NCI-H524 (cell line): ENCODE measurements around the gene SMIM27.

Experiments
- DNase-seq, 2 experiments: peaks; one replicate each; lab custom pipeline; 2025; lab: John Stamatoyannopoulos, UW

Gene SMIM27

DNA sequence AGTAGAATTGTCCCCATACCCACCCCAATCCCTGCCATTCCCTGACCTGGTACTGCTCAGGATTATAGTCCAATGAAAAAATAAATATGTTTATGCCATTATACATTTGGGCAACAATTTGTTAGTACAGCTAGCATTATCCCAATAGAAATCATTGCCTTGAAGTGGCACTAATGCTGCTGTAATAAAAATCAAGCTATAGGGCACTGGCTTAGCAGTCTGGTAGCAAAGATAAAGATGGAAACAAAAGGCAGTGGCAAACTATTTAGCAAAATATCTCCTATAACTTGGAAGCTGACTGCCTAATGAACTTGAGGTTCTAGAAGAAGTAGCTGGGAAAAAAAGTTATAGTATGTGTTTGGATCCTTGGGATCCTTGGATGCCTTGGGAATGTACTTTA lies 2.5 kb downstream of the SMIM27 start:
- DNase-seq: no peak

DNA sequence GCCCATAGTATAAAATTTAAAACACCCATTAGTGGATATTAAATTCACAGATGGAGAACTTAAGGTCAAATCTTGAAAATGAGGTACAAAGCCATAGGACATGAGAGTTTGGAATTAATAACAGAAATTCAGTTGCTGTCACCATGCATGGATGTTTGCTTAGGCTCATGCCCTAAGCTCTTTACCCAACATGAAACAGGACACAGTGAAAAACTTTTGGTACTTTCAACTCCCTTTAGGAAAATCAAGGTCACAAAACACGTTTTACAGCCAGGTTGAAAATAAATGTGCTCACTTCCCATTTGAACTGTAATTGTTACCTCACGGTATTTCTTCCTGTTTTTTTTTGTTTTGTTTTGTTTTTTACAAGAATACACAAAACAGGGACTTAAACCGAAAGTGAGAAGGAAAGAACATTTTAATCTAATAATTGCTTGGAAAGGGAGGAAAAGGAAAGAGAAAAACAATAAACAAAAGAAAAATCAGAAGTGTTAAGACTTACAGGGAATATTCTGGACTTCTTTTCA lies 6.3 kb downstream of the SMIM27 start:
- DNase-seq: no peak

DNA sequence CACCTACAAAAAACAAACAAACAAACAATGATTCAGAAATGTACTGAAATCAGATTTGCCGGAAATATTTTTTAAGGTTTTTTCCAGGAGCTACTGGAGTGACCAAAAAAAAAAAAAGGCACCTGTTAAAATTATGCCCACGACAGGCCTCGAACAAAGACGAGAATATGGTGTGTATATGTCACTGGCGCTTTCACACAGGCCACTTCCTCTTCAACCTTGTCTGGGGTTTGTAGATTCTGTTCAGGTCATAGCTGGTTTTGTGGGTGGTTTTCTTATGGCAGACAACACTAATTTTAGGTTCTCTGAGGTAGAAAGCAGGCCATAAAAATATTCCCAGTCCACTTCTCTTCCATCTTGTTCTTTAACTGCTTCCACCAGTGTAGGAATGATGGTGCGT lies 13.8 kb downstream of the SMIM27 start:
- no peak for DNase-seq

DNA sequence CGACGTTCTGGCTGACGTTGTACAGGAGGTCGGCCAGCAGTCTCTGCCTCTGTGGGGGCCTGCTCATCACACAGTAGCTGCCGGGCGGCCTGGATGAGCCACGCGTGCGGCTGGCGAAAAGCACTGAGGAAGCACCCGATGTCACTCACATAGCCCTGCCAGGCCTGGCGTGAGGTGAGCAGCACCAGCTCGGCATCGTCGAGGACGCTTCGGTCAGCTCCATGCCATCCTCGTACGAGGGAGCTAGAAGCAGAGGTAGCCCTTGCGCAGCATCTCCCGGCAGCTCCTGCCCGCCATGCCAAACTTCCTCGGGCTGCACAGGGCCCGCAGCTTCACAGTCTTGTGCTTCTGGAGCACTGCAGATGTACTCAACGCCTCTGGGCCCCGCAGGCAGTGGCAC lies 14.6 kb downstream of the SMIM27 start:
- no peak for DNase-seq

DNA sequence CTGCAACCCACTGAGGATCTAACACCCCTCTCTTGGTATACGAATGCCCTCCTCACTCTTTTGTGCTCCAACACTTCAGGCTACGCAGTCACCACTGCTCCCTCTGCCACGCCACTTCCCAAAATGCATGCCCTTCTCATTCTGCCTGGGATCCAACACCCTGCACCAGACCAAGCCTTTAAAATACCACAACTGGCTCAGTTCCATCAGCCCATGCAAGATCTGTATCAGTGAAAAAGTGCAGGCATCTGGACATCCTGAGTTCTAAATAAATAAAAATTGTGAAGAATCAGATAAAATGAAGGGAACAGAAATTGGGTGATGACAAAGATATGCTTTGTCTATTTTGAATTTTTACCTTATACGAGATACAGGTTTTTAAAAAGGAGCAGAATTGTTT lies 18.1 kb downstream of the SMIM27 start:
- no peak for DNase-seq

DNA sequence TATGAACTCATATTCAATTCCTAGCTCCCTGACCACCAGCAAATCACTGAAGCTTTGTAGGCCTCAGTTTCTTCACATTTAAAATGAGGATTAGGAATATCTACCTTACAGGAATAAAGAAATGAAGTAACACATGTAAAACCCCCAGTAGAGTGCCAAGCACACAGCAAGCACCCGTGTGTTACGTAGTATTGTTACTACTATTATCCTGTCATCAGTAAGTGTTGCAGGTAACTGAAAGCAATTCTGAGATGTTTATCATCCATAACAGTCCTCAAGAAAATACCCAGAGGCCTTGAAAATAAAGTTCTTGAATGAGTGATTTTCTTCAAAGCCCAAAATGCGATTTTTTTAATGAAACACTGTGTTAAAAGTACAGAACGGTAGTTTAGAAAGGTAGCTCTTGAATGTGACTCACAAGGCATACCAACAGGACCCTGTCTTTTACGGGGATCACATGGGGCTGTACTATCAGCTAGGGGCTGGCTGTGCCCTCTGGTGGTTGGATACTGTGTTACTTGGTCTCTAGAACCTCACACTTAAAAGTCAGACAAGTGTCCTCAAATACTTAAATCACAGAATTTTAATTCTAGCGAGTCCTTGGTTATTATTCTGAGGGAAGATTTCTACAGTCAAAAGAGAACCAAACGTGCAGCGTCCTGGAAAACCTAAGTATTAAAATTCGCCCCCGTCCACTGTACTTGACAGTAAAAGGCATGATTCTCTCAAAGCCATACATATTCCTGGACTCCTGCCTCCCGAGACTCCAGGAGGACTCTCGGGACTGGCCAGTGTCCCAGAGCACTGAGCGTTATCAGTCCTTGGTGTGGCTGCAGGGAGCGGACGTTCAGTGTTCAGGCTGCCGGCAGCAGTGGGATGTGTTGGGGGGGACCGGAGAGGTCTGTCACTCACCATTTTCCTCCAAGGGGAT lies 20.1 kb downstream of the SMIM27 start:
- peak; percentile 42 to 67 for DNase-seq

DNA sequence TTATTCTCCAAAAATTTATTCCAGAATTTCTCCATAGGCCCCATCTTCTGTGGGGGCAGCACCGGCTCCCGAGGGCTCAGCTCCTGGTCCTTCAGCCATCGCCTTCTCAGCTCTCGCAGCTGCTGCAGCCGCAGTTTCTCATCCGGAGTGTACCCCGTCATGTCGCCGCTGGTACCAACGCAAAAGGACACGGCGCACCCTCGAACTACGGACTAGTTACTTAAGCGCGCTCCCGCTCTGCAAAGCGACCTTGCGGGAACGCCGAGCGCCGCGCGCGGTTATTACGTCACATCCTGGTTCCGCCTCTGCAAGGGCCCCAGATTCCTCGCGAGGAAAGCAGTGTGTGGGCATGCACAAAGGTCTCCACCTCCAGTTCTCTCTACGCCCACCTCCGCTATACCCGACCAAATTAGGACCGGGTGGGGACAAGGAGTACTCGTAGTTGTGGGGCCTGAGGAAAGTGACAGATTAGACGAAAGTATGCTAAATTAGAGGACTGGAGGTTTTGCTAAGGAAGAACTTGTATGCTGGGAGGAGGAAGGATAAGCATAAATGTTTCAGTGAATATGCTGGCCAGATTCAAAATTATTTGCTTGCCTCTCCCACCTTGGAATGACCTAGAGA lies 20.9 kb downstream of the SMIM27 start, which contains the start of gene NDUFB6:
Gene NDUFB6, minus strand, starts transcription at position 260 of the 624 bp plus-strand sequence. Its CDS starts 99 bp downstream, at position 161.
- peak; percentile 77 to 94 for DNase-seq

DNA sequence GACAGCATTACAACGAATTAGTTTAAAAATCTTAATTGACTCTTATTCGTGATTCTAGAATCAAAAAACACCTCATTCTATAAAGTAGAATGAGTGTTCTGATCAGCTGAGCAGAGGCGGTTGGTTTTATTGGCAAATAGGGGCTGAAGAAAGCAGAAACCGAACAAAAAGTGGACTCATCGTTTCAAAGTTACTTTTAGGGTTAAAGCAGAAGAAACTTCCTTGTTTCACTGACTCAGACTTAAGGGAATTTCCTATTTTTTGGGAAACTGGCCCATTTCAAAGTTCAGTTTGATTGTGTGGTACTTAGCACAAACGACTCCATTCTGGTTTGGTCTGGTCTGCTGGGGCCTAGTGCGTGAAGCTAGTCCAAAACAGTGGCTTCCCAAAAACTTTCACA lies 21.7 kb downstream of the SMIM27 start:
- no peak for DNase-seq

DNA sequence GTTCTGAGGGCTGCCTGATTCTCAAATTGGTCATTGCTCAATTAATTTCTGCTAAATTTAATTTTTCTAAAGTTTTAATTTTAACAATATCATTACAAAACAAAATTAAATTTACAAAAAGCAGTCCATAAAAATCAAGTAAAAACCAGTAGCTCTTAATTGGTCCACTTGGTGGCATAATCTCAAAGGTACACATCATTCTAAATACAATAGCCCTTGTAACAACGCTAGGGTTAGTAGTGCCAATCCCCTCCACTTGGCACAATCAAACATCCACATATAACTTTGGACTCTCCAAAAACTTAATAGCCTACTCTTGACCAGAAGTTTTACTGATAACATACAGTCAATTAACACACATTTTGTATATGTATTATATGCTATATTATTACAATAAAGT lies 22.7 kb downstream of the SMIM27 start:
- DNase-seq: no peak

DNA sequence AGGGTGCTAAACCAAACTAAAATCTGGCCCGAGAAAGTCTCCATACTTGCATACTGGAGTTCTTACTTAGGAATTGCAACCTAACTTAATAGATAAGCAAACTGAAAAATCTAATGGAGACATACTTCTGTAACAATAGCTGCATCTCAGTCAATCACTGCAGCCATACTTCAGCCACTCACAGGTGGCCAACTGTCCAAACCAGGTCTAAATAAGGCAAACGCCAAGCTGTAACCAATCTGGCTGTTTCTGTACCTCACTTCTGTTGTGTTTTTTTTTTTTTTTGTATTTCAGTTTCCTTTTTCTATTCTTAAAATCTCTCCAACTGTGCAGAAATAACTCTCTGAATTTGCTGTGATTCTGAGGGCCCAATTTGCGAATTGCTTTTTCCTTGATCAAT lies 25.2 kb downstream of the SMIM27 start:
- no peak for DNase-seq

DNA sequence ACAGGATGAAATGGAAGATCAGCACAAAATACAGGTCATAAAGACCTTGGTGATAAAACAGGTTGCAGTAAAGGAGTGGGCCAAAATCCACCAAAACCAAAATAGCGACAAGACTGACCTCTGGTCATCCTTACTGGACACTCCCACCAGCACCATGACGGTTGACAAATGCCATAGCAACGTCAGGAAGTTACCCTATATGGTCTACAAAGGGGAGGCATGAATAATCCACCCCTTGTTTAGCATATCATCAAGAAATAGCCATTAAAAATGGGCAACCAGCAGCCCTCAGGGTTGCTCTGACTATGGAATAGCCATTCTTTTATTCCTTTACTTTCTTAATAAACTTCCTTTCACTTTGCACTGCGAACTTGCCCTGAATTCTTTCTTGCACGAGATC lies 26.8 kb downstream of the SMIM27 start:
- DNase-seq: no peak

DNA sequence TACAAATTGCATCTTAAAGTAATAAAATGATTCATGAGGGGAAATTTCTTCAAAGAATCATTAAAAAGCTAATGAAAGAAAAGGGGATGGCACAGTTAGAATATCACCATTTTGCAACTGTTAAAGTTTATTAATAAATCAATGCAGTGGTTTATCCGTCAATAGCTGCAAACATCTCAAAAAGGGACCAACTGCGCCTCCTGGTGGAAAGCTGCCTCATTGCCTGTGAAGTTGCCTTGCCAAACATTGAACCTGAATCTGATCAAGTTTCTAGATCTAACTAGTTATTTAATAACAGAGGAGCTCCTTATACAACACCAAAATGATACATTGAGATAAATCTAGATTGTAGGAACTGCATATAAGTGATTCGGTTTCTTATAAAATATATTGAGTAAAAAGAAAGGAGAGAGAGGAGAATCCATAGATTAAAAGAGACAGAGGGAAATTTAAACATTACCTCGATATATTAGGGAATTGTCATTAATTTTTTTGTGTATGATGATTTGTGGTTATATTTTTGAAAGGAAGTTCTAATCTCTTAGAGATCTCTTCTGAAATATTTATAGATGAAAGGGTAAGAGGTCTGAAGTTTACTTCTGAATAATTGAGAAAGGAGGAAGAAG lies 27.7 kb downstream of the SMIM27 start:
- DNase-seq: peak in 1 of 2 experiments; percentile 59

DNA sequence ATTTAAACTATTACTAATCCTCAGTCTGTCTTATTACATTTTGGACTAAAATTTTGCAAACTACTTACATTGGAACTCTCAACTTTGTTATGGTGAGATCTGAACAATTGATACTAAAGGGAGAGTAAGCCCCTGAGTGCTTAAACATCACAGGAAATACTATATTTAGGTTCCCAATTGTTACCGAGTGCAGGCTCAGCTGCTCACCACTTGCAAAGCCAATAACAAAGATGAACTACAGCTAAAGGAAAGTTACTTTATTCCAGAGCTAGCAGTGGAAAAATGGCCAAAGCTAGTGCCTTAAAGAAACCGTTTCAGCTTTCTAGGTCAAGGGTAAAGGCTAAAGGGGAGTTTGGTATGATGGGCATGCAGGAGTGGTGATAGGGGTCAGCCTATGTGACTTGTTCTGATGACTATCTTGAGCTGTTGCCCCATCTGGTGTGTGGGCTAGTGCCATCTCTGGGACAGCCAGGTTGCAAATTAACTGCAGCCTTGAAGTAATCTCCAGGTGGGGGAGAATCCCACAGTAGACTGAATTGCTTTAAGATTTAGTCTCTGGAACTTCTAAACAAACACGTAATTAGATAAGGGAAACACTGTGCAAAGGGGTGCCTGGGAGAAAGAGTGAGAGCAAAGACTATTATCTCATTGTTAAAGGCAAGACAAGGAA lies 28.6 kb downstream of the SMIM27 start:
- peak in 1 of 2 experiments; percentile 8 for DNase-seq

DNA sequence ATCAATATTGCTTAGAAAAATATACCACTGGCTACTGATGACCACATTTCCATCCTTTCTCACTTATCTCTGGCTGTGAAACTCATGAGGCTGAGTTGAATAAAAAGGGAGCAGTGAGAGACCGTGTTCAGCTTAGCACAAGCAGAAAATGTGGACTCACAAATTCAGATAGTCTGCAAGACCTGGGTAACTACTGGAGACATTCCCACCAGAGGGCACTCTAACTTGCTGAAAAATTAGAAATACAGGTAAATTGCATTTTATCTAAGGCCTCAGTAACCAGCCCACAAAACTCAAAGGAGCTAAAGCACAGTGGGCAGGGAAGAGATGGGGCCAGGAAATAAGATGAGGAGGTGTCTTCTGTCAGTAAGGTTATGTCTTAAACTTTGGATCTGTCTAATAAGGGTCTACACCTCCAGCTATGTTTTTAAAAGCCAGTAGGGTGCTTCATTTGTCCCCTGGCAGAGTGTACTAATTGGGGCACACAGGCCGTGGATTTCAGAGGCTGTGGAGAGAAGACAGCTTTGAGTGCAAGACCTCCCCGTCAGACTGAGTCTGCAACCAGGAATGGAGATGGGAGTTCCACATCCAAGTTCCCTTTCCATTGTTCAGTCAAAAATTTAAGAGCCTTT lies 29.5 kb downstream of the SMIM27 start:
- DNase-seq: peak; percentile 48 to 67

DNA sequence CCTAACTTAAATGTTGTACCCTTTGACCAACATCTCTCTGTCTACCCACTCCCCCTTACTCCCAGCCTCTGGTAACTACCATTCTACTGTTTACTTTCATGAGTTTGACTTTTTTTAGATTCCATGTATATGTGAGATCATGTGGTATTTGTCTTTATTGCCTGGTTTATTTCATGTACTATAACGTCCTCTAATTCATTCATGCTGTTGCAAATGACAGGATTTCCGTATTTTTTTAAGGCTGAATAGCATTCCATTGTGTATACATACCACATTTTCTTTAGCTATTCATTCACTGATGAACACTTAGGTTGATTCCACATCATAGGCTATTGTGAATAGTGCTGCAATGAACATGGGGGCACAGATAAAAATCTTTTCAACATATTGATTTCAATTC lies 32.7 kb downstream of the SMIM27 start:
- DNase-seq: no peak

DNA sequence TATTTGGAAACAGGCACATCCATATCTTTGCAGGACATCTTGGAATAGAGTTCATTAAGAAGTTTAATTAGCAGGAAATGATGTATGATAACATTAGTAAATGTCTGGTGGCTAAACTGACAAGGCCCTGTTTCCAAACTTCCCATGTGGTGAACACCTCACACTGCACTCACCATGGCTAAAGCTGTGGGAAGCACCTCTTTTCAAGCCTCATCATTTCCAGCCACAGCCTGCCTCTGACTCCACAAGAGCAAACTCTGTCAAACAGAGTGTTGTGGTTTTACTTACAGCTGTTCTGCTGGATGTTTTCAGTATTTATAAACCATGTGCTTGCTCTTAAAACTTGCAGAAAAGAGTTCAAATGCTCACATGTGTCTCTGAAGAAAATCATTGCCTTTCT lies 35.8 kb downstream of the SMIM27 start:
- no peak for DNase-seq

DNA sequence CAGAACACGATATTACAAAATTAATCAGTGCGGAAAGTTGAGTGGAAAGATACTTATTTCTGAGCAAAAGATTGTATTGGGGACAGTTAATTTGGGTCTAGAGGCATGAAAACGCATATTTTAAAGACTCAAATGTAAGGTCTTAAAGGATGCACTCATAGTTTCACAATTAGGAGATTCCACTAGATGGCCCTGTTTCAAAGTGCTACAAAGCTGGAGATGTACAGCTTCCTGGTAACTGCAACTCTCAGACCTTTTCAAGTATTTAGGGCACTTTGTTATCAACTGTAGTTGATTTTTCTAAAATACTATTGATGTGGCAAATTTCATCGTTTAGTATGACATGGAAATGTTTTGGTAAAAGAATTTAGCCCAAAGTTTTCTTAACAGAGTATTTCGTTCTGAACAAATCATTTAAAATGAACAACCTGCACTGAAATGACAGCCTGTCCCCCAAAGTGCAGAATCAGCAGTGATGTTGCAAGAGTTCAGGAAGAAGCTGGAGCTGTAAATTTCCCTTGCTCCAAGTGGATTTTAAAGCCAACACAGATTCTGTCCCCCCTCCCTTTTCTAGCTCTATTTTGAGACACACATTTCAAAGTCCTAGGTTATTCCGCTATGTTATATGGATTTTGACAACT lies 37.1 kb downstream of the SMIM27 start:
- DNase-seq: peak in 1 of 2 experiments; percentile 52

DNA sequence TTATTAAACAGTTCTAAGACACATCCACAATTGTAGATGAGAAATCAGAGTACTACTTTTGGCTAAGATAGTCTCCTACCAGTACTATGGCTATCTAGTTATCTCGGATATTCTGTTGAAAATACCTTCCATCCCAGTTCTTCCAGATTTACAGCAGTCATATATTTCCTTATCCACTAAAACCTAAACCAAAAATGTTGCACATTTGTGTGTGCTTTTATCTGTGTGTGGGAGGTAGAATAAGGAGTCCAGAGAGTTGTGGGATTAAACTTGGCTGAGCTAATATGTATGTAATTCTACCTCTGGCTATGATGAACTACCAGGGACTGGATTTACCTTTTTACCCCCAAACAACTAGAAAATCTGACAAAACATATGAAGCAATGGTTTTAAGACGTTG lies 38.3 kb downstream of the SMIM27 start:
- DNase-seq: no peak

DNA sequence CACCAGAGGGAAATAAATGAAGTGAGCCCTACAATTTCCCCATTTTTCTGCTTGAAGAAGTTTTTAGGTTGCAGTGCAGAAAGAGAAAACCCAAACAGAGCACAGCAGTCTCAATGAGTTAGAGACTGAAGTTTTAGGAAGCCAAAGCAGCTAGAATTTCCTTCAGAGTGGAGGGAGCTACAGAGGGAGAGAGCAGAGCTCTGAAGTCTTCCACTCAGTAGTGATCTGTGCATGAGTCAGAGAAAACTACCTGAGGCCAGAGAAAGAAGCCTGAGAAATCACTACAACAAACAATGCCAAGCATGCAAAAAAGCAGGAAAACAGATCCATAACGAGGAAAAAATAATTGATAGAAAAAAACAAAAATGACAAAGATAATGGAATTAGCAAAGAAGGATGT lies 38.8 kb downstream of the SMIM27 start:
- no peak for DNase-seq

DNA sequence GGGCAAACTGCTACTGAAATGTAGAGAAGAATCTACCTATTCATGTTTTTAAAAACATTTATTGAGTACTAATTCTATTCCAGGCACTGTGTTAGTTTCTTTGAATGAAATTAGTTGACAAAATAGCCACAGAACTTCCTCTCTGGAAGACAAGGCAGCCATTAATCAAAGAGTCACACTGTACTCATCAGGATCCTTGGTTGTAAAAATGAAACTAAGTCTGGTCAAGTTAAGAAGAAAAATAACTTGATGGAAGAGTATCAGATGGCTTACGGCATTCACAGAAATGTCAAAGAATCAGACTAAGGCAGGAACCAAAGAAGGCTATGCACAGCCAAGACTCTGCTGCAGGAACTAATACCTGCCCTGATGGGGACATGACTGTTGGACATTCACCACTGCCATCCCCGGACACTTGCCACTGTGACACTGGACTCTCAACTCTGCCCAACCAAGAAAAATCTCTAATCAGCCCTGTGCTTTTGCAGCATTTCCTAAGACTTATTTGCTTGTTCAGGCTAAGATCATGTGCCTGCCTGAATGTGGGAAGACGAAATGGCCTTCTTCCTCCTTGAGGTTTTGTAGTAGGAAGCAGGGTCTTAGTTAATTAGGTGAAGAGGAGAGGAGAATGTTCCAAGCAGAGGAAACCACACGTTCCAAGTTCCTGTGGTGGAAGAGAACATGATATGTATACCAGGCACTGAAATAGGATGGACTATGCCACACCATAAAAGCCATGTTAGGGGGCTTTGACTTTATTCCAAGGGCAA lies 44.2 kb downstream of the SMIM27 start:
- no peak for DNase-seq
